Stimulated activated CD4-positive, alpha-beta T cell treated with anti-CD3 and anti-CD28 coated beads, Interleukin-2, amount 100 ng/mL, for 4 hours (primary cell): ENCODE results near the gene PRRG3.

Source experiments
- DNase-seq: peaks from one replicate; pipeline ENCODE4 v3.0.0-alpha.2; 2020; ENCODE audit warnings: low read depth

PRRG3 gene

GRCh38 chrX:151708821-151709220, 13.6 kb downstream of the PRRG3 start:
- no peak for DNase-seq

- no peak for DNase-seq
Observed at GRCh38 chrX:151710457-151710856, 15.2 kb downstream of the PRRG3 start.

- no peak for DNase-seq
Observed at GRCh38 chrX:151711154-151711553, 15.9 kb downstream of the PRRG3 start.

GRCh38 chrX:151711787-151712186, 16.5 kb downstream of the PRRG3 start:
- no peak for DNase-seq

GRCh38 chrX:151712253-151712652, 17.0 kb downstream of the PRRG3 start:
- DNase-seq: no peak

- no peak for DNase-seq
Observed at GRCh38 chrX:151713849-151714248, 18.6 kb downstream of the PRRG3 start.

- DNase-seq: no peak
Observed at GRCh38 chrX:151714362-151714761, 19.1 kb downstream of the PRRG3 start.

GRCh38 chrX:151715752-151716151, 20.5 kb downstream of the PRRG3 start, which contains the start of gene FATE1:
Gene FATE1 (plus strand): TSS chrX:151716035. CDS start chrX:151716120, 85 bp downstream.
- DNase-seq: no peak

- no peak for DNase-seq
Observed at GRCh38 chrX:151722241-151722846, 27.1 kb downstream of the PRRG3 start.

- no peak for DNase-seq
Observed at GRCh38 chrX:151723156-151723760, 28.0 kb downstream of the PRRG3 start.

GRCh38 chrX:151724563-151725337, 29.5 kb downstream of the PRRG3 start:
- no peak for DNase-seq

GRCh38 chrX:151725338-151725614, 30.0 kb downstream of the PRRG3 start:
- DNase-seq: no peak

GRCh38 chrX:151726751-151727150, 31.5 kb downstream of the PRRG3 start:
- DNase-seq: no peak

- no peak for DNase-seq
Observed at GRCh38 chrX:151727346-151727745, 32.1 kb downstream of the PRRG3 start.

GRCh38 chrX:151729056-151729725, 33.9 kb downstream of the PRRG3 start:
- no peak for DNase-seq

GRCh38 chrX:151734446-151734845, 39.2 kb downstream of the PRRG3 start, which contains the start of gene CNGA2:
Gene CNGA2 (plus strand): TSS chrX:151734746. CDS start chrX:151738484, 3,738 bp downstream.
- DNase-seq: no peak

GRCh38 chrX:151735219-151735618, 40.0 kb downstream of the PRRG3 start:
- DNase-seq: no peak

GRCh38 chrX:151736685-151737084, 41.4 kb downstream of the PRRG3 start:
- DNase-seq: no peak

GRCh38 chrX:151737494-151737893, 42.2 kb downstream of the PRRG3 start:
- DNase-seq: no peak

- no peak for DNase-seq
Observed at GRCh38 chrX:151738751-151739150, 43.5 kb downstream of the PRRG3 start.

- no peak for DNase-seq
Observed at GRCh38 chrX:151741606-151742005, 46.3 kb downstream of the PRRG3 start.

- no peak for DNase-seq
Observed at GRCh38 chrX:151742311-151742710, 47.1 kb downstream of the PRRG3 start.
